Kidney (tissue), 14 donors: ENCODE results near the gene PPP4R2. TPM values are rescaled to one million over a fixed set of nuclear protein-coding genes. Genes with fewer than 3 reads are reported as not detected.

Experiments
- DNase-seq, 5 donors: peaks; one replicate each; pipeline ENCODE4 v3.0.0-alpha.2; 2013 to 2020
- FAIRE-seq: peaks from 2 replicates; lab custom pipeline; 2012; peaks lifted over from hg19 to GRCh38; lab: Jason Lieb, UNC
- H3K27ac ChIP-seq, 2 donors: one replicate each; pipeline ENCODE4 v1.7.0; 2013; ENCODE audit warnings: low read depth in 2 of 2, low read length in 2 of 2, inconsistent platforms in 1 of 2
- H3K27me3 ChIP-seq: one replicate; pipeline ENCODE4 v1.7.1; 2013; ENCODE audit warnings: low read length, inconsistent platforms; ENCODE audit not compliant: control insufficient read depth, insufficient read depth
- H3K36me3 ChIP-seq, 3 donors: one replicate each; pipeline versions ENCODE4 v1.7.0 to v1.7.1; 2013; ENCODE audit warnings: low read length in 3 of 3, control low read depth in 1 of 3, inconsistent platforms in 1 of 3; ENCODE audit not compliant: insufficient read depth in 3 of 3, control insufficient read depth in 2 of 3
- H3K4me1 ChIP-seq, 3 donors: one replicate each; pipeline versions ENCODE4 v1.7.0 to v1.7.1; 2013; ENCODE audit warnings: low read length in 3 of 3, inconsistent platforms in 1 of 3, low read depth in 1 of 3; ENCODE audit not compliant: control insufficient read depth in 2 of 3, insufficient read depth in 2 of 3
- H3K4me3 ChIP-seq, 3 donors: one replicate each; pipeline versions ENCODE4 v1.7.0 to v1.8.1; 2013; ENCODE audit warnings: low read length in 3 of 3, control low read depth in 1 of 3, inconsistent platforms in 1 of 3
- H3K9ac ChIP-seq, 3 donors: one replicate each; pipeline versions ENCODE4 v1.7.0 to v1.7.1; 2013; ENCODE audit warnings: low read length in 3 of 3, control low read depth in 1 of 3, inconsistent platforms in 1 of 3
- H3K9me3 ChIP-seq, 3 donors: one replicate each; pipeline versions ENCODE4 v1.7.0 to v1.7.1; 2013; ENCODE audit warnings: low read length in 3 of 3, control low read depth in 1 of 3, inconsistent platforms in 1 of 3; ENCODE audit not compliant: control insufficient read depth in 2 of 3, insufficient read depth in 1 of 3
- CTCF ChIP-seq: IDR thresholded peaks from 3 replicates; pipeline ENCODE4 v1.5.1; 2012; ENCODE audit warnings: mild to moderate bottlenecking, moderate library complexity, borderline replicate concordance; ENCODE audit not compliant: insufficient read depth; ENCODE audit errors: extremely low read depth
- intact Hi-C: fragments of 100-400 bp; cut with DNase I; formaldehyde crosslinking; loops from one replicate; pipeline ENCODE4 v1.11.1; 2022
- polyA plus RNA-seq: library from polyadenylated mRNA; stranded (reverse); fragments of 350-450 nt; fragmentation: Illumina TruSeq; extraction: RNeasy Lipid Tissue Mini Kit (QIAGEN cat#74804); gene quantifications from one replicate; pipeline ENCODE4 v1.2.3, GENCODE V29; 2014; ENCODE audit warnings: low read depth, low replicate concordance; ENCODE audit not compliant: insufficient read depth
- total RNA-seq: library from RNA; stranded (reverse); fragmentation: NEBNext Ultra II Directional; extraction: Animal tissue kit (Norgen Biotek cat#: 25700); gene quantifications from one replicate; pipeline ENCODE4 v1.2.1, GENCODE V29; 2021
- donor health status: control.
- donor health status: control.
- donor health status: control.
- donor health status: control.
- donor health status: control.
- donor health status: DM: yes; HTN: yes; CAD: no.
- donor health status: Normal renal cell carcinoma (clear cell type).

PPP4R2 gene
- total and polyA plus RNA-seq, 2 donors from 2014 or later, result 14.5 to 72.0 TPM

DNA sequence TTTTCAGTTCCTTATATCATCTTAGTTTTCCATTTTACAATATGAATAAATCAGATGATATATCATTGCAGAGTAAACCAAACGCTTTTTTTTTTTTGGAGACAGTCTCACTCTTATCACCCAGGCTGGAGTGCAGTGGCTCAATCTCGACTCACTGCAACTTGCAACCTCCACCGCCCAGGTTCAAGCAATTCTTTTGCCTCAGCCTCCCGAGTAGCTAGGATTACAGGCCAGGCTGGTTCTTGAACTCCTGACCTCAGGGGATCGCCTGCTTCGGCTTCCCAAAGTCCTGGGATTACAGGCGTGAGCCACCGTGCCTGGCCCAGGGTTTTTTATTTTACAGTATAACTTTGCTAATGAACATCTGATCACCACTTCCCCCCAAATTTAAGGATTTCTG, 59.0 kb downstream of the PPP4R2 start:
- H3K9me3 ChIP-seq, result no peaks in the 10 kb centered on the region
- H3K27ac ChIP-seq, result no peak overlapping the region
- H3K4me1 ChIP-seq, result no peaks in the 10 kb centered on the region
- no peak overlapping the region for H3K9ac ChIP-seq
- DNase-seq (no peak), FAIRE-seq (no peak)
- H3K27me3 ChIP-seq, result no peaks in the 10 kb centered on the region
- no peak for TF ChIP-seq CTCF
- no peaks in the 10 kb centered on the region for H3K36me3 ChIP-seq
- intact Hi-C loops, result no loop called here
- H3K4me3 ChIP-seq, result no peak overlapping the region

- no peaks in the 10 kb centered on the region for H3K27me3 ChIP-seq
- peak in 2 of 5 donors; percentile 48 to 66 for DNase-seq
- H3K9ac ChIP-seq, result no peak overlapping the region
- H3K4me3 ChIP-seq, result no peak overlapping the region
- TF ChIP-seq CTCF, result peak; percentile 41
- FAIRE-seq, result peak; percentile 97
- no peaks in the 10 kb centered on the region for H3K9me3 ChIP-seq
- H3K27ac ChIP-seq, result no peak overlapping the region
- no peaks in the 10 kb centered on the region for H3K36me3 ChIP-seq
- intact Hi-C loops, result no loop called here
- H3K4me1 ChIP-seq, result no peaks in the 10 kb centered on the region
Observed at GRCh38 chr3:73056014-73056844, 59.6 kb downstream of the PPP4R2 start.

DNA sequence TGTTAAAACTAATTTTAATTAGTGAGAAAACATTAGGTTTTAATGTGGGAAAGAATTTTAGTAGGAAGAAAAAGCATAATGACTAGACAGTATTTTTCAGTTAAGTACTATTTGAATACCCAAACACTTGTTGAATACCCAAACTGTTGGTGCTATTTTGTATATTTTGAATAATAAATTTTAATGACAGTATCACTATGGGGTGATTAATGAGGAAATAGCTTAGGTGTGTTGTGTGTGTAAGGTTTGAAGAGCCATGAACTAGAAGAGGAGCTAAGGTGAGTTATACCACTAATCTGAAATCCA, 60.2 kb downstream of the PPP4R2 start:
- H3K27ac ChIP-seq, result no peak overlapping the region
- H3K27me3 ChIP-seq, result no peaks in the 10 kb centered on the region
- no peaks in the 10 kb centered on the region for H3K9me3 ChIP-seq
- TF ChIP-seq CTCF, result no peak
- H3K36me3 ChIP-seq, result peaks cover 0 to 4% (median 0%) of the 10 kb centered on the region in 3 donors
- H3K9ac ChIP-seq, result no peak overlapping the region
- FAIRE-seq (no peak), DNase-seq (no peak)
- no peak overlapping the region for H3K4me3 ChIP-seq
- no peaks in the 10 kb centered on the region for H3K4me1 ChIP-seq
- intact Hi-C loops, result no loop called here
